Measurements from ENCODE around the gene THYN1. TPM values are rescaled to one million over a fixed set of nuclear protein-coding genes. Genes with fewer than 3 reads are reported as not detected.
A peak's percentile ranks its signal among the peaks of the same experiment; 100 is the strongest.

THYN1 gene
- total RNA-seq (2021; ENCODE audit: unreplicated experiment) (33.6 TPM), Bru-seq, nascent RNA (percentile 53 among the genes with signal in this experiment), BruChase-seq, experiment 1, labeled RNA remaining after a 2-hour chase (percentile 48 among the genes with signal in this experiment), BruChase-seq, experiment 2, labeled RNA remaining after a 6-hour chase (percentile 62 among the genes with signal in this experiment)
- 36.9 TPM for polyA plus RNA-seq (2012; ENCODE audit: insufficient read length)
- long read RNA-seq, transcript THYN1-201 (7 exons, 1,299 nt), result minor isoform, 11 of 60 reads
- long read RNA-seq, transcript THYN1-204 (8 exons, 893 nt), result minor isoform, 6 of 60 reads
- long read RNA-seq, transcript THYN1-203 (8 exons, 943 nt), result major isoform, 14 of 60 reads
- long read RNA-seq, partial matches to known transcripts, result 12 of 60 reads
- long read RNA-seq, other reads (novel, unspliced or antisense), result 15 of 60 reads

GRCh38 chr11:134253188-134253993 is at the start of gene THYN1, which contains the start of gene ACAD8:
TSS of gene THYN1 (minus strand) at chr11:134253352. CDS start at chr11:134252882, 470 bp downstream.
TSS of gene ACAD8 (plus strand) at chr11:134253568. CDS start at chr11:134253601, 33 bp downstream.
- POLR2A ChIA-PET, result interaction anchor here (0.8 kb wide), 1 partner anchor 30 kb away, joined by 3 read pairs; the partner anchor contains the start of gene NCAPD3
- in situ Hi-C loops (cut with HindIII; ENCODE audit: low pct_unique_long_range_greater_than_20kb, low sequenced_read_pairs), result no loop called here

DNA sequence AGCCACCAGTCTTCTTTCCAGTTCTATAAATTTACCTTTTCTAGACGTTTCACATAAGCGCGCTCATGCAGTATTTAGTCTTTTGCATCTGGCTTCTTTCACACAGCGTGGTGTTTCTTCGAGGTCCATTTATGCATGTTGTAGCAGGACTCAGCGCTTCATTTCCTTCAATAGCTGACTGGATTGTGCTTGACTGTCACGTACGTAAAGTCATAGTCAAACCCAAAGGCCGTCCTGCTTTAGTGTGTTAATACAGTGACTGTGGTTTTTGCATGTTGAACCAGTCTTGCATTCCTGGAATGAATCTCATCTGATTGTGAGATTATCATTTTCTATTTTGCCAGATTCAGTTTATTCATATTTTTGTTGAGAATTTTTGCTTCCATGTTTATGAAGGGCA is 41.5 kb upstream of the THYN1 start:
- BruUV-seq (replicated peaks), result no TSS peak
- Histone ChIP-seq H3K36me3 (ENCODE audit: control insufficient read depth, insufficient read depth, low read length) (no peaks in the 10 kb centered on the region), H3K27ac (ENCODE audit: low read length) (no peak overlapping the region), H3K27me3 (ENCODE audit: control insufficient read depth, insufficient read depth, low read length) (0 out of 2 replicates have a peak, but pooled peaks cover 2% of the 10 kb centered on the region), H3K9me3 (ENCODE audit: control insufficient read depth, insufficient read depth, low read depth, low read length) (no peaks in the 10 kb centered on the region), H3K4me3 (ENCODE audit: low read depth in 2 of 2, low read length in 2 of 2) (no peak overlapping the region), H3K4me1 (ENCODE audit: control insufficient read depth, insufficient read depth, low read length) (no peaks in the 10 kb centered on the region)
- intact Hi-C loops (cut with micrococcal nuclease; ENCODE audit: unreplicated experiment), result no loop called here
- TF ChIP-seq TCF7L2 (IDR thresholded peaks at IDR 0.05; ENCODE audit: low read depth, low read length) (no peak), SIN3A (IDR thresholded peaks at IDR 0.05; ENCODE audit: borderline replicate concordance, insufficient read depth, low read depth, low read length) (no peak), CTCF (IDR thresholded peaks at IDR 0.05) (no peak), POLR2AphosphoS5 (IDR thresholded peaks at IDR 0.05; ENCODE audit: low read depth, low read length) (no peak), REST (IDR thresholded peaks at IDR 0.05; ENCODE audit: insufficient read depth in 1 of 2, low read depth in 2 of 2, low read length in 1 of 2) (no peak)
- DNase-seq (ENCODE audit: low read depth, low spot score) (no peak), ATAC-seq (no peak)
- ChIA-PET POLR2A (no interaction called here), CTCF (no interaction called here)
- in situ Hi-C loops (cut with HindIII; ENCODE audit: low pct_unique_long_range_greater_than_20kb, low sequenced_read_pairs), result no loop called here

More at GRCh38 chr11:134253188-134253993, at the start of gene THYN1, which contains the start of gene ACAD8:
- TF ChIP-seq SIN3A (IDR thresholded peaks at IDR 0.05; ENCODE audit: borderline replicate concordance, insufficient read depth, low read depth, low read length) (0 out of 2 replicates have a peak, but pooled peaks have one; percentile 49), TCF7L2 (IDR thresholded peaks at IDR 0.05; ENCODE audit: low read depth, low read length) (peak; percentile 18; the same call in 1 of the 2 replicates), CTCF (IDR thresholded peaks at IDR 0.05) (no peak), POLR2AphosphoS5 (IDR thresholded peaks at IDR 0.05; ENCODE audit: low read depth, low read length) (peak; percentile 60; the same call in 1 of the 2 replicates)
- Histone ChIP-seq H3K9me3 (ENCODE audit: control insufficient read depth, insufficient read depth, low read depth, low read length) (no peaks in the 10 kb centered on the region), H3K27ac (ENCODE audit: low read length) (peak within 1 kb of the TSS; percentile 96), H3K4me3 (ENCODE audit: low read depth in 2 of 2, low read length in 2 of 2) (peak within 1 kb of the TSS; percentile 99), H3K36me3 (ENCODE audit: control insufficient read depth, insufficient read depth, low read length) (no peaks in the 10 kb centered on the region), H3K27me3 (ENCODE audit: control insufficient read depth, insufficient read depth, low read length) (no peaks in the 10 kb centered on the region), H3K4me1 (ENCODE audit: control insufficient read depth, insufficient read depth, low read length) (peaks cover 17% of the 10 kb centered on the region)
- CTCF ChIA-PET, result interaction anchor here (1.2 kb wide), 1 partner anchor 8 kb away, joined by 4 read pairs; no protein-coding TSS in a partner anchor
- DNase-seq (ENCODE audit: low read depth, low spot score) (peak; percentile 85), ATAC-seq (peak; percentile 100)
- intact Hi-C loops (cut with micrococcal nuclease; ENCODE audit: unreplicated experiment), result loop anchor here (2.0 kb wide), 1 partner anchor 29 kb away; the partner anchor contains the start of gene VPS26B
- BruUV-seq (replicated peaks), result no TSS peak

All from Panc1 (cell line).